Liver (tissue), 9 donors: Measurements from ENCODE around the gene ZNF227. TPM values are rescaled to one million over a fixed set of nuclear protein-coding genes. Genes with fewer than 3 reads are reported as not detected.

Source experiments
- DNase-seq: peaks from one replicate; pipeline ENCODE4 v3.0.0-alpha.2; 2017; ENCODE audit warnings: low spot score
- H3K27ac ChIP-seq, 2 donors: one replicate each; pipeline ENCODE4 v1.7.0; 2013; ENCODE audit warnings: inconsistent platforms in 2 of 2, low read length in 2 of 2, control low read depth in 1 of 2, low read depth in 1 of 2, mild to moderate bottlenecking in 1 of 2
- H3K27me3 ChIP-seq, 4 donors: one replicate each; pipeline versions ENCODE4 v1.6.1 to v1.7.0; 2013; ENCODE audit warnings: low read length in 3 of 4, inconsistent platforms in 1 of 4, mild to moderate bottlenecking in 1 of 4, moderate library complexity in 1 of 4; ENCODE audit not compliant: control insufficient read depth in 4 of 4, insufficient read depth in 4 of 4
- H3K36me3 ChIP-seq, 4 donors: one replicate each; pipeline versions ENCODE4 v1.6.1 to v1.7.0; 2013; ENCODE audit warnings: low read length in 3 of 4, mild to moderate bottlenecking in 3 of 4, low read depth in 1 of 4, moderate library complexity in 1 of 4; ENCODE audit not compliant: control insufficient read depth in 4 of 4, insufficient read depth in 3 of 4
- H3K4me1 ChIP-seq, 4 donors: one replicate each; pipeline versions ENCODE4 v1.6.1 to v1.7.0; 2013; ENCODE audit warnings: low read length in 3 of 4, mild to moderate bottlenecking in 3 of 4, moderate library complexity in 1 of 4; ENCODE audit not compliant: control insufficient read depth in 4 of 4, insufficient read depth in 4 of 4
- H3K4me3 ChIP-seq, 3 donors: one replicate each; pipeline versions ENCODE4 v1.6.1 to v1.7.0; 2013; ENCODE audit warnings: low read length in 3 of 3, control low read depth in 1 of 3, low read depth in 1 of 3, mild to moderate bottlenecking in 1 of 3
- H3K9ac ChIP-seq, 2 donors: one replicate each; pipeline ENCODE4 v1.7.0; 2013; ENCODE audit warnings: low read length in 2 of 2, mild to moderate bottlenecking in 2 of 2, moderate library complexity in 2 of 2, control low read depth in 1 of 2, low read depth in 1 of 2
- H3K9me3 ChIP-seq, 4 donors: one replicate each; pipeline versions ENCODE4 v1.6.1 to v1.7.0; 2013; ENCODE audit warnings: low read length in 3 of 4; ENCODE audit not compliant: control insufficient read depth in 4 of 4
- EGR1 ChIP-seq, 2 donors: IDR thresholded peaks; 2 replicates each; pipeline ENCODE4 v1.6.1; 2016 to 2018; ENCODE audit warnings: antibody characterized with exemption in 2 of 2, low read depth in 2 of 2
- FOXA1 ChIP-seq: IDR thresholded peaks from 2 replicates; pipeline ENCODE4 v1.6.1; 2016; ENCODE audit warnings: antibody characterized with exemption
- FOXA2 ChIP-seq: IDR thresholded peaks from 2 replicates; pipeline ENCODE4 v1.6.1; 2016; ENCODE audit warnings: antibody characterized with exemption
- GABPA ChIP-seq, 2 donors: IDR thresholded peaks in 1 of 2; conservative IDR thresholded peaks in 1 of 2; 2 replicates each; pipeline ENCODE4 v1.6.1; 2016; ENCODE audit warnings: antibody characterized with exemption in 2 of 2, mild to moderate bottlenecking in 1 of 2, moderate library complexity in 1 of 2
- HNF4A ChIP-seq, 2 donors: conservative IDR thresholded peaks; 2 replicates each; pipeline ENCODE4 v1.6.1; 2016; ENCODE audit warnings: antibody characterized with exemption in 2 of 2, mild to moderate bottlenecking in 2 of 2
- HNF4G ChIP-seq: IDR thresholded peaks from 2 replicates; pipeline ENCODE4 v1.6.1; 2016; ENCODE audit warnings: antibody characterized with exemption
- JUND ChIP-seq, 2 donors: IDR thresholded peaks; 2 replicates each; pipeline ENCODE4 v1.6.1; 2016; ENCODE audit warnings: antibody characterized with exemption in 2 of 2
- MAX ChIP-seq: IDR thresholded peaks from 2 replicates; pipeline ENCODE4 v1.6.1; 2016; ENCODE audit warnings: antibody characterized with exemption
- NR2F2 ChIP-seq: IDR thresholded peaks from 2 replicates; pipeline ENCODE4 v1.6.1; 2016; ENCODE audit warnings: antibody characterized with exemption
- RAD21 ChIP-seq, 2 donors: IDR thresholded peaks; 2 replicates each; pipeline ENCODE4 v1.6.1; 2016; ENCODE audit warnings: antibody characterized with exemption in 2 of 2, mild to moderate bottlenecking in 2 of 2
- REST ChIP-seq: IDR thresholded peaks from 2 replicates; pipeline ENCODE4 v1.6.1; 2016; ENCODE audit warnings: antibody characterized with exemption, mild to moderate bottlenecking
- RXRA ChIP-seq, 2 donors: IDR thresholded peaks; 2 replicates each; pipeline ENCODE4 v1.6.1; 2017 to 2018; ENCODE audit warnings: antibody characterized with exemption in 2 of 2, mild to moderate bottlenecking in 1 of 2
- SP1 ChIP-seq: IDR thresholded peaks from 2 replicates; pipeline ENCODE4 v1.6.1; 2018; ENCODE audit warnings: antibody characterized with exemption, mild to moderate bottlenecking
- TAF1 ChIP-seq: conservative IDR thresholded peaks from 2 replicates; pipeline ENCODE4 v1.6.1; 2016; ENCODE audit warnings: antibody characterized with exemption, mild to moderate bottlenecking
- YY1 ChIP-seq: IDR thresholded peaks from 2 replicates; pipeline ENCODE4 v1.6.1; 2016; ENCODE audit warnings: antibody characterized with exemption, mild to moderate bottlenecking
- WGBS: extraction: QIAGEN DNeasy Blood & Tissue Kit; methylation state at CpG from one replicate; pipeline ENCODE4 v1.1.7; 2013; 5-methylcytosine and 5-hydroxymethylcytosine counted together
- polyA plus RNA-seq, 2 donors: library from polyadenylated mRNA; stranded (reverse) in 1 of 2; unstranded in 1 of 2; fragments of 200-250 nt in 1 of 2; fragments of >200 nt in 1 of 2; fragmentation: Nextera tagmentation in 1 of 2; extraction: Ambion mirVana in 1 of 2; gene quantifications; one replicate each; pipeline versions ENCODE4 v1.2.1 to v1.2.3, GENCODE V29; 2013 to 2015
- total RNA-seq, 2 donors: library from RNA; depleted of rRNA; stranded (reverse); fragments of >200 nt; gene quantifications; one replicate each; pipeline ENCODE4 v1.2.3, GENCODE V29; 2014
- TF ChIP-seq, protein P1 (sequence below): IDR thresholded peaks from 2 replicates; pipeline ENCODE4 v1.6.1; 2016; ENCODE audit warnings: antibody characterized with exemption
- TF ChIP-seq, protein P2 (sequence below): IDR thresholded peaks from 2 replicates; pipeline ENCODE4 v1.6.1; 2016; ENCODE audit warnings: antibody characterized with exemption
- donor health status: healthy.
- donor health status: healthy.
- donor health status: healthy.
- donor health status: healthy.
- donor health status: healthy.

ZNF227 gene
- total and polyA plus RNA-seq, 4 donors: 3.3 to 10.9 (median 6.1) TPM

GRCh38 chr19:44182145-44182544 lies 30.2 kb upstream of the ZNF227 start:
- Histone ChIP-seq H3K27ac (no peak overlapping the region), H3K36me3 (peaks cover 0 to 4% (median 1%) of the 10 kb centered on the region in 4 donors), H3K9ac (no peak overlapping the region), H3K9me3 (peaks cover 30 to 72% (median 59%) of the 10 kb centered on the region in 4 donors), H3K27me3 (no peaks in the 10 kb centered on the region), H3K4me3 (peak overlapping the region in 2 of 3 donors; percentile 27 to 40), H3K4me1 (no peaks in the 10 kb centered on the region)
- 81% methylated on average over 10 of the region's 10 CpGs for WGBS
- DNase-seq: no peak
- no peak for TF ChIP-seq YY1
- no peak for TF ChIP-seq MAX
- TF ChIP-seq EGR1 (IDR thresholded peaks at IDR 0.05; ENCODE audit: low read depth in 2 of 2): no peak
- TF ChIP-seq TAF1: no peak
- TF ChIP-seq RXRA (IDR thresholded peaks at IDR 0.05): no peak
- no peak for TF ChIP-seq HNF4G
- no peak for TF ChIP-seq FOXA2
- TF ChIP-seq REST: no peak

DNA sequence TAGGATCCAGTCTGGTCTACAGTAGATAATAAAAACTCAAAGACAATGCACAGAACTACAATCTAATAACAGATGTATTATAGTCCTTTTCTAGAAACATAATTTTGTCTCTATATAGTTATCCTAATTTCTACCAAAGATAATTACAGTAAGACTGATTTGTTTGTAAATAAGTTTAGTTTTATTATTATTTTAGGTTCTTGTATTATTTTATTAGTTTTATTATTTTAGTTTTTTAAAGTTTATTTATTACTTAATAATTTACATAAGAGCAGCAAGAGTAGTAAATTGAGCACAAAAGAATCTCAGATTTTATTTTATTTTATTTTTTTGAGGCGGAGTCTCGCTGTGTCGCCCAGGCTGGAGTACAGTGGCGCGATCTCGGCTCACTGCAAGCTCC lies 22.3 kb upstream of the ZNF227 start:
- Histone ChIP-seq H3K36me3 (peaks cover 0 to 4% (median 0%) of the 10 kb centered on the region in 4 donors), H3K27me3 (no peaks in the 10 kb centered on the region), H3K4me3 (peak overlapping the region in 1 of 3 donors; percentile 38), H3K9me3 (peaks cover 8 to 40% (median 24%) of the 10 kb centered on the region in 4 donors), H3K9ac (no peak overlapping the region), H3K4me1 (no peaks in the 10 kb centered on the region), H3K27ac (no peak overlapping the region)
- TF ChIP-seq NR2F2 (no peak), RAD21 (IDR thresholded peaks at IDR 0.05) (no peak), EGR1 (IDR thresholded peaks at IDR 0.05; ENCODE audit: low read depth in 2 of 2) (no peak), YY1 (no peak), FOXA1 (no peak), TAF1 (no peak), REST (no peak), SP1 (no peak), HNF4A (conservative IDR thresholded peaks at IDR 0.05) (no peak), RXRA (IDR thresholded peaks at IDR 0.05) (no peak), JUND (IDR thresholded peaks at IDR 0.05) (no peak), GABPA (IDR thresholded peaks at IDR 0.05 in 1 of 2, conservative IDR thresholded peaks at IDR 0.05 in 1 of 2) (no peak)
- TF ChIP-seq, protein P1, sequence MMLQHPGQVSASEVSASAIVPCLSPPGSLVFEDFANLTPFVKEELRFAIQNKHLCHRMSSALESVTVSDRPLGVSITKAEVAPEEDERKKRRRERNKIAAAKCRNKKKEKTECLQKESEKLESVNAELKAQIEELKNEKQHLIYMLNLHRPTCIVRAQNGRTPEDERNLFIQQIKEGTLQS: no peak
- TF ChIP-seq, protein P2, sequence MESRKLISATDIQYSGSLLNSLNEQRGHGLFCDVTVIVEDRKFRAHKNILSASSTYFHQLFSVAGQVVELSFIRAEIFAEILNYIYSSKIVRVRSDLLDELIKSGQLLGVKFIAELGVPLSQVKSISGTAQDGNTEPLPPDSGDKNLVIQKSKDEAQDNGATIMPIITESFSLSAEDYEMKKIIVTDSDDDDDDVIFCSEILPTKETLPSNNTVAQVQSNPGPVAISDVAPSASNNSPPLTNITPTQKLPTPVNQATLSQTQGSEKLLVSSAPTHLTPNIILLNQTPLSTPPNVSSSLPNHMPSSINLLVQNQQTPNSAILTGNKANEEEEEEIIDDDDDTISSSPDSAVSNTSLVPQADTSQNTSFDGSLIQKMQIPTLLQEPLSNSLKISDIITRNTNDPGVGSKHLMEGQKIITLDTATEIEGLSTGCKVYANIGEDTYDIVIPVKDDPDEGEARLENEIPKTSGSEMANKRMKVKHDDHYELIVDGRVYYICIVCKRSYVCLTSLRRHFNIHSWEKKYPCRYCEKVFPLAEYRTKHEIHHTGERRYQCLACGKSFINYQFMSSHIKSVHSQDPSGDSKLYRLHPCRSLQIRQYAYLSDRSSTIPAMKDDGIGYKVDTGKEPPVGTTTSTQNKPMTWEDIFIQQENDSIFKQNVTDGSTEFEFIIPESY: no peak
- over 99% methylated on average over 6 of the region's 6 CpGs for WGBS
- DNase-seq: no peak
